ENCODE data around the gene IDH3B.
A peak's percentile ranks its signal among the peaks of the same experiment; 100 is the strongest.
"Not testable (repeated sequence)": the region's sequence is repeated elsewhere in the genome, so short reads cannot be mapped to it uniquely, and the experiment has no call there.

Gene IDH3B

GRCh38 chr20:2694008-2694471 is 30.0 kb upstream of the IDH3B start:
- DNase-seq = no peak

GRCh38 chr20:2693286-2694007 is 29.4 kb upstream of the IDH3B start:
- peak; percentile 33 for DNase-seq

GRCh38 chr20:2692886-2693285 is 28.9 kb upstream of the IDH3B start:
- no peak for DNase-seq

- DNase-seq = peak; percentile 17
Observed at GRCh38 chr20:2692036-2692885, 28.2 kb upstream of the IDH3B start, which contains the start of gene EBF4. TSS of gene EBF4 (plus strand) at chr20:2692780. CDS start at chr20:2693646, 866 bp downstream.

- DNase-seq = no peak
Observed at GRCh38 chr20:2691663-2692035, 27.6 kb upstream of the IDH3B start.

GRCh38 chr20:2691127-2691526 is 27.1 kb upstream of the IDH3B start:
- DNase-seq = no peak

GRCh38 chr20:2690718-2691117 is 26.7 kb upstream of the IDH3B start:
- no peak for DNase-seq

- no peak for DNase-seq
Observed at GRCh38 chr20:2690213-2690612, 26.2 kb upstream of the IDH3B start.

GRCh38 chr20:2688041-2688591 is 24.1 kb upstream of the IDH3B start:
- DNase-seq = peak; percentile 79

- DNase-seq = no peak
Observed at GRCh38 chr20:2687514-2687913, 23.5 kb upstream of the IDH3B start.

GRCh38 chr20:2684817-2685216 is 20.8 kb upstream of the IDH3B start:
- not testable (repeated sequence) for DNase-seq

GRCh38 chr20:2682040-2682439 is 18.0 kb upstream of the IDH3B start:
- not testable (repeated sequence) for DNase-seq

GRCh38 chr20:2680046-2680445 is 16.0 kb upstream of the IDH3B start:
- DNase-seq = no peak

- DNase-seq = no peak
Observed at GRCh38 chr20:2673453-2673852, 9.4 kb upstream of the IDH3B start.

- DNase-seq = no peak
Observed at GRCh38 chr20:2672446-2672845, 8.4 kb upstream of the IDH3B start.

- DNase-seq = no peak
Observed at GRCh38 chr20:2671977-2672376, 8.0 kb upstream of the IDH3B start.

GRCh38 chr20:2663364-2663886 is 591 bp downstream of the IDH3B start:
- no peak for DNase-seq

- DNase-seq = no peak
Observed at GRCh38 chr20:2659547-2659946, 4.5 kb downstream of the IDH3B start.

GRCh38 chr20:2658414-2659354 is 5.3 kb downstream of the IDH3B start:
- DNase-seq = no peak

- DNase-seq = no peak
Observed at GRCh38 chr20:2657674-2658073, 6.3 kb downstream of the IDH3B start.

GRCh38 chr20:2657241-2657640 is 6.8 kb downstream of the IDH3B start:
- DNase-seq = no peak

- no peak for DNase-seq
Observed at GRCh38 chr20:2656471-2657117, 7.4 kb downstream of the IDH3B start.

Measured in activated gamma-delta T cell treated with Interleukin-2 at 50 U/mL for 16 hours (primary cell).